H1 (cell line): ENCODE data around the gene CLEC16A. TPM values are rescaled to one million over a fixed set of nuclear protein-coding genes. Genes with fewer than 3 reads are reported as not detected.

ENCODE experiments used
- CTCF ChIA-PET: fragments of 300-600 bp; sonication (Branson Sonifier 250); formaldehyde crosslinking; loops from one replicate; lab custom pipeline; 2021; ENCODE audit not compliant: partially characterized antibody; lab: Charles Lee
- POLR2A ChIA-PET: fragments of 300-600 bp; sonication (Branson Sonifier 250); formaldehyde crosslinking; loops from one replicate; lab custom pipeline; 2021; ENCODE audit warnings: inconsistent platforms; ENCODE audit not compliant: partially characterized antibody; lab: Charles Lee
- DNase-seq, 2 experiments: peaks; one replicate each; pipeline versions ENCODE4 v3.0.0 to v3.0.0-alpha.2; 2010 to 2022; ENCODE audit warnings: low spot score in 2 of 2, low read depth in 1 of 2, mixed read lengths in 1 of 2
- FAIRE-seq: peaks from 2 replicates; lab custom pipeline; 2011; peaks lifted over from hg19 to GRCh38; lab: Jason Lieb, UNC
- H2AFZ ChIP-seq: 2 replicates; pipeline ENCODE4 v1.8.1; 2012; ENCODE audit warnings: low read length, inconsistent platforms
- H2AK5ac ChIP-seq: 2 replicates; pipeline ENCODE4 v1.6.1; 2013; ENCODE audit warnings: low read depth, low read length
- H2BK120ac ChIP-seq: replicated peaks from 2 replicates; pipeline ENCODE3; 2013; ENCODE audit warnings: low read depth, low read length, inconsistent platforms
- H2BK12ac ChIP-seq: 2 replicates; pipeline ENCODE4 v1.6.1; 2013; ENCODE audit warnings: low read depth, low read length
- H2BK15ac ChIP-seq: 2 replicates; pipeline ENCODE4 v1.6.1; 2013; ENCODE audit warnings: low read length
- H2BK20ac ChIP-seq: 2 replicates; pipeline ENCODE4 v1.6.1; 2013; ENCODE audit warnings: low read length
- H2BK5ac ChIP-seq: 2 replicates; pipeline ENCODE4 v1.6.1; 2013; ENCODE audit warnings: low read depth, low read length
- H3K14ac ChIP-seq: 2 replicates; pipeline ENCODE4 v1.6.1; 2013; ENCODE audit warnings: inconsistent platforms; ENCODE audit not compliant: insufficient read length
- H3K18ac ChIP-seq: 2 replicates; pipeline ENCODE4 v1.6.1; 2013; ENCODE audit warnings: low read length; ENCODE audit errors: extremely low read depth
- H3K23ac ChIP-seq: 2 replicates; pipeline ENCODE4 v1.6.1; 2013; ENCODE audit warnings: inconsistent platforms; ENCODE audit not compliant: insufficient read length
- H3K23me2 ChIP-seq: 2 replicates; pipeline ENCODE4 v1.6.1; 2013; ENCODE audit warnings: low read depth, low read length
- H3K27ac ChIP-seq: 2 replicates; pipeline ENCODE4 v1.6.1; 2011; ENCODE audit warnings: low read depth, low read length, inconsistent platforms
- H3K27me3 ChIP-seq, 4 experiments: replicated peaks in 1 of 4; 1 replicate in 1 of 4; 2 replicates in 3 of 4; pipeline versions ENCODE4 v1.6.1 to v1.8.1; 2011 to 2013; ENCODE audit warnings: low read length in 3 of 4, mild to moderate bottlenecking in 3 of 4, inconsistent platforms in 2 of 4, mixed read lengths in 2 of 4, moderate library complexity in 1 of 4; ENCODE audit not compliant: control insufficient read depth in 3 of 4, insufficient read depth in 3 of 4; ENCODE audit errors: extremely low read depth in 1 of 4
- H3K36me3 ChIP-seq, 4 experiments: 2 replicates each; pipeline versions ENCODE4 v1.6.1 to v1.8.1; 2011 to 2013; ENCODE audit warnings: mild to moderate bottlenecking in 4 of 4, low read length in 3 of 4, moderate library complexity in 2 of 4, control low read depth in 1 of 4, inconsistent platforms in 1 of 4; ENCODE audit not compliant: insufficient read depth in 4 of 4, control insufficient read depth in 2 of 4
- H3K4ac ChIP-seq: replicated peaks from 2 replicates; pipeline ENCODE3; 2013; ENCODE audit warnings: low read length, low read depth, mixed read lengths, inconsistent platforms; ENCODE audit not compliant: insufficient read length
- H3K4me1 ChIP-seq, 4 experiments: replicated peaks in 1 of 4; 1 replicate in 1 of 4; 2 replicates in 3 of 4; pipeline versions ENCODE4 v1.6.1 to v1.8.1; 2011 to 2013; ENCODE audit warnings: low read length in 3 of 4, inconsistent platforms in 2 of 4, mixed read lengths in 1 of 4; ENCODE audit not compliant: insufficient read depth in 4 of 4, control insufficient read depth in 3 of 4
- H3K4me2 ChIP-seq, 2 experiments: 2 replicates each; pipeline versions ENCODE4 v1.6.1 to v1.8.1; 2011 to 2013; ENCODE audit warnings: low read depth in 2 of 2, low read length in 2 of 2, control low read depth in 1 of 2, inconsistent platforms in 1 of 2, mild to moderate bottlenecking in 1 of 2; ENCODE audit not compliant: insufficient read depth in 1 of 2
- H3K4me3 ChIP-seq, 4 experiments: fragments of 200-600, 300-600 bp in 1 of 4; sonication (generic), shearing (Covaris generic), sonication (Bioruptor Twin) in 1 of 4; 2 replicates each; pipeline versions ENCODE4 v1.5.1 to v1.8.1; 2011 to 2016; ENCODE audit warnings: low read length in 4 of 4, low read depth in 3 of 4, control low read depth in 2 of 4, inconsistent platforms in 2 of 4, mild to moderate bottlenecking in 2 of 4, mixed read lengths in 1 of 4, moderate library complexity in 1 of 4; ENCODE audit not compliant: insufficient read depth in 2 of 4; ENCODE audit errors: extremely low read depth in 1 of 4
- H3K56ac ChIP-seq: replicated peaks from 2 replicates; pipeline ENCODE3; 2013; ENCODE audit warnings: low read depth, mild to moderate bottlenecking, mixed read lengths, low read length, inconsistent platforms; ENCODE audit not compliant: insufficient read length
- H3K79me1 ChIP-seq: 2 replicates; pipeline ENCODE4 v1.6.1; 2013; ENCODE audit warnings: low read depth, low read length, control low read depth
- H3K79me2 ChIP-seq, 2 experiments: 2 replicates each; pipeline versions ENCODE4 v1.6.1 to v1.8.1; 2012 to 2013; ENCODE audit warnings: low read length in 2 of 2, mild to moderate bottlenecking in 2 of 2, inconsistent platforms in 1 of 2; ENCODE audit not compliant: insufficient read depth in 2 of 2, control insufficient read depth in 1 of 2
- H3K9ac ChIP-seq, 4 experiments: replicated peaks in 1 of 4; 1 replicate in 1 of 4; 2 replicates in 3 of 4; pipeline versions ENCODE4 v1.6.1 to v1.8.1; 2011 to 2013; ENCODE audit warnings: low read depth in 3 of 4, low read length in 3 of 4, control low read depth in 2 of 4, mild to moderate bottlenecking in 2 of 4, moderate library complexity in 2 of 4, inconsistent platforms in 1 of 4; ENCODE audit errors: extremely low read depth in 1 of 4
- H3K9me3 ChIP-seq, 2 experiments: 2 replicates each; pipeline versions ENCODE4 v1.6.1 to v1.8.1; 2012 to 2013; ENCODE audit warnings: mild to moderate bottlenecking in 2 of 2, moderate library complexity in 2 of 2, control low read depth in 1 of 2, inconsistent platforms in 1 of 2, low read depth in 1 of 2, low read length in 1 of 2, mixed read lengths in 1 of 2; ENCODE audit not compliant: insufficient read depth in 2 of 2
- H4K20me1 ChIP-seq, 2 experiments: replicated peaks in 1 of 2; 2 replicates each; pipeline versions ENCODE3 to v1.8.1; 2011 to 2013; ENCODE audit warnings: inconsistent platforms in 2 of 2, low read length in 2 of 2, mild to moderate bottlenecking in 1 of 2; ENCODE audit not compliant: insufficient read depth in 2 of 2, control insufficient read depth in 1 of 2
- H4K5ac ChIP-seq: 2 replicates; pipeline ENCODE4 v1.6.1; 2013; ENCODE audit warnings: low read length, low read depth, mixed read lengths, inconsistent platforms; ENCODE audit not compliant: insufficient read length
- H4K8ac ChIP-seq: 2 replicates; pipeline ENCODE4 v1.8.0; 2013; ENCODE audit warnings: mild to moderate bottlenecking, moderate library complexity, low read length, inconsistent platforms; ENCODE audit not compliant: insufficient read depth; ENCODE audit errors: extremely low read depth
- H4K91ac ChIP-seq: replicated peaks from 2 replicates; pipeline ENCODE3; 2013; ENCODE audit warnings: low read length, mixed read lengths, inconsistent platforms; ENCODE audit not compliant: insufficient read length
- CEBPB ChIP-seq: IDR thresholded peaks from 2 replicates; pipeline ENCODE4 v1.6.1; 2012; ENCODE audit warnings: low read depth, low read length
- CTCF ChIP-seq, 3 experiments: IDR thresholded peaks; 1 replicate in 2 of 3; 2 replicates in 1 of 3; pipeline versions ENCODE4 v1.5.1 to v1.6.1; 2011; ENCODE audit warnings: low read length in 3 of 3, mild to moderate bottlenecking in 3 of 3, inconsistent platforms in 2 of 3, low read depth in 1 of 3, moderate library complexity in 1 of 3; ENCODE audit not compliant: insufficient read depth in 1 of 3; ENCODE audit errors: control extremely low read depth in 1 of 3
- GABPA ChIP-seq: IDR thresholded peaks from 2 replicates; pipeline ENCODE4 v1.6.1; 2011; ENCODE audit warnings: mild to moderate bottlenecking, low read length, moderate library complexity, borderline replicate concordance; ENCODE audit not compliant: insufficient read depth
- KDM4A ChIP-seq: IDR thresholded peaks from one replicate; pipeline ENCODE4 v1.7.1; 2012; ENCODE audit warnings: low read depth, mild to moderate bottlenecking, moderate library complexity, low read length, inconsistent platforms; ENCODE audit not compliant: severe bottlenecking
- POU5F1 ChIP-seq: IDR thresholded peaks from 2 replicates; pipeline ENCODE4 v1.6.1; 2011; ENCODE audit warnings: low read depth, mild to moderate bottlenecking, low read length, moderate library complexity
- RBBP5 ChIP-seq: IDR thresholded peaks from 2 replicates; pipeline ENCODE4 v1.7.1; 2012; ENCODE audit warnings: low read depth, mild to moderate bottlenecking, inconsistent platforms, low read length, moderate library complexity, borderline replicate concordance
- SRF ChIP-seq: IDR thresholded peaks from 2 replicates; pipeline ENCODE4 v1.6.1; 2011; ENCODE audit warnings: mild to moderate bottlenecking, low read depth, low read length, moderate library complexity
- TBP ChIP-seq: IDR thresholded peaks from 2 replicates; pipeline ENCODE4 v1.6.1; 2011; ENCODE audit warnings: low read depth, low read length, improper control_type of control experiment
- WGBS, 2 experiments: shearing (Covaris generic) in 1 of 2; methylation state at CpG; one replicate each; pipeline versions ENCODE4 v1.1.6 to v1.1.7; 2013 to 2015; ENCODE audit warnings: low lambda C conversion rate in 2 of 2, mixed read lengths in 2 of 2, inconsistent platforms in 1 of 2, low coverage in 1 of 2, missing lambda C conversion rate in 1 of 2; ENCODE audit not compliant: insufficient replicate concordance in 2 of 2, insufficient coverage in 1 of 2, insufficient read length in 1 of 2; ENCODE audit errors: extremely low coverage in 1 of 2, missing lambda C conversion rate in 1 of 2; 5-methylcytosine and 5-hydroxymethylcytosine counted together
- polyA plus RNA-seq, 7 experiments: library from polyadenylated mRNA; depleted of rRNA in 3 of 7; stranded (reverse) in 5 of 7; unstranded in 2 of 7; fragments of >200 nt in 5 of 7; fragments of 200-250 nt in 2 of 7; gene quantifications; 1 replicate in 5 of 7; 2 replicates in 1 of 7; 4 replicates in 1 of 7; pipeline versions ENCODE4 v1.2.1 to v1.2.3, GENCODE V29; 2011 to 2013; ENCODE audit warnings: missing spikeins in 2 of 7, mixed read lengths in 2 of 7
- total RNA-seq: library from RNA; stranded (reverse); fragmentation: NEBNext Ultra II Directional; extraction: Animal tissue kit (Norgen Biotek cat#: 25700); gene quantifications from 2 replicates; pipeline ENCODE4 v1.2.1, GENCODE V29; 2021

Gene CLEC16A
- total and polyA plus RNA-seq, 2 of the 8 experiments (the other 6 are each of a cell fraction or from before 2014, with no cell fraction given), result 7.6 to 19.3 TPM

GRCh38 chr16:10936272-10936984 is 7.9 kb upstream of the CLEC16A start:
- H4K91ac ChIP-seq, result no peak overlapping the region
- H3K18ac ChIP-seq, result no peak overlapping the region
- H4K20me1 ChIP-seq, result peaks cover 23 to 43% of the 10 kb centered on the region in 2 experiments
- whole genome bisulfite sequencing, 2 experiments, result 71% methylated on average over 8 of the region's 8 CpGs; no CpG with 5 or more reads in 1 of the 2 experiments
- no peak overlapping the region for H2AFZ ChIP-seq
- no peak for FAIRE-seq
- ChIA-PET POLR2A (no interaction called here), CTCF (interaction anchor here (1.1 to 1.8 kb wide), 4 partner anchors 13 to 196 kb away, joined by 4 to 7 read pairs (median 4); no protein-coding TSS in a partner anchor)
- no peak overlapping the region for H4K5ac ChIP-seq
- H2BK20ac ChIP-seq, result no peak overlapping the region
- H2BK12ac ChIP-seq, result no peak overlapping the region
- H3K79me1 ChIP-seq, result peaks cover 20% of the 10 kb centered on the region
- no peak overlapping the region for H3K27ac ChIP-seq
- peaks cover 0 to 33% of the 10 kb centered on the region in 2 experiments; a peak in 1 of 4 replicates for H3K79me2 ChIP-seq
- H2BK15ac ChIP-seq, result no peak overlapping the region
- no peak overlapping the region for H3K23ac ChIP-seq
- peaks cover 5% of the 10 kb centered on the region for H3K23me2 ChIP-seq
- peaks cover 0 to 9% (median 5%) of the 10 kb centered on the region in 4 experiments; a peak in 5 of 7 replicates for H3K4me1 ChIP-seq
- no peak for DNase-seq
- H2BK5ac ChIP-seq, result no peak overlapping the region
- no peak overlapping the region for H3K4ac ChIP-seq
- H3K4me3 ChIP-seq, result no peak overlapping the region
- H2AK5ac ChIP-seq, result no peak overlapping the region
- no peaks in the 10 kb centered on the region for H3K9me3 ChIP-seq
- peaks cover 0 to 4% (median under 1%) of the 10 kb centered on the region in 4 experiments; a peak in 4 of 8 replicates for H3K36me3 ChIP-seq
- no peak overlapping the region for H3K56ac ChIP-seq
- no peak overlapping the region for H3K14ac ChIP-seq
- H3K9ac ChIP-seq, result no peak overlapping the region
- no peaks in the 10 kb centered on the region; a peak in 2 of 7 replicates for H3K27me3 ChIP-seq
- H3K4me2 ChIP-seq, result no peak overlapping the region
- no peak overlapping the region for H4K8ac ChIP-seq
- H2BK120ac ChIP-seq, result no peak overlapping the region
- TF ChIP-seq CEBPB (no peak), RBBP5 (no peak), TBP (no peak), CTCF (IDR thresholded peaks at IDR 0.05; ENCODE audit: control extremely low read depth in 1 of 3, insufficient read depth in 1 of 3, low read depth in 1 of 3, low read length in 3 of 3) (no peak), SRF (no peak), KDM4A (no peak), POU5F1 (no peak), GABPA (no peak)
